C4-2B (cell line): Measurements from ENCODE around the gene FAM110A.

ENCODE experiments used
- CTCF ChIP-seq: fragments of 450-650 bp; conservative IDR thresholded peaks from 2 replicates; pipeline ENCODE4 v1.5.1; 2017; ENCODE audit warnings: mild to moderate bottlenecking
- ZFX ChIP-seq: fragments of 450-650 bp; IDR thresholded peaks from 2 replicates; pipeline ENCODE4 v1.6.1; 2017

- TF ChIP-seq CTCF (no peak), ZFX (no peak)
These were observed 734 bp downstream of the FAM110A start for GRCh38 chr20:834151-834746.
